Embryonic facial prominence (tissue), 1 donor: Measurements from ENCODE around the gene FAM32A.

ENCODE experiments used
- DNase-seq: peaks from one replicate; pipeline ENCODE4 v3.0.0-alpha.2; 2016; ENCODE audit errors: extremely low spot score

The FAM32A gene

GRCh38 chr19:16225279-16226183, 40.3 kb downstream of the FAM32A start:
- DNase-seq, result no peak

- no peak for DNase-seq
Observed at GRCh38 chr19:16226184-16226591, 41.0 kb downstream of the FAM32A start.

- no peak for DNase-seq
Observed at GRCh38 chr19:16226878-16227836, 41.9 kb downstream of the FAM32A start.

- no peak for DNase-seq
Observed at GRCh38 chr19:16227837-16228636, 42.8 kb downstream of the FAM32A start.

- DNase-seq, result no peak
Observed at GRCh38 chr19:16228637-16229321, 43.6 kb downstream of the FAM32A start.

GRCh38 chr19:16229322-16229641, 44.1 kb downstream of the FAM32A start:
- DNase-seq, result no peak

GRCh38 chr19:16232127-16232526, 46.9 kb downstream of the FAM32A start:
- DNase-seq, result no peak

GRCh38 chr19:16232568-16232967, 47.4 kb downstream of the FAM32A start:
- no peak for DNase-seq

- no peak for DNase-seq
Observed at GRCh38 chr19:16233081-16233776, 48.0 kb downstream of the FAM32A start.

- no peak for DNase-seq
Observed at GRCh38 chr19:16233836-16234551, 48.8 kb downstream of the FAM32A start.

- DNase-seq, result no peak
Observed at GRCh38 chr19:16234552-16235445, 49.6 kb downstream of the FAM32A start.

- no peak for DNase-seq
Observed at GRCh38 chr19:16235811-16236652, 50.8 kb downstream of the FAM32A start.
